ENCODE results near the gene COL5A2. TPM values are rescaled to one million over a fixed set of nuclear protein-coding genes. Genes with fewer than 3 reads are reported as not detected.

COL5A2 gene
- total RNA-seq (2011; cell fraction: chromatin; rRNA removed; ENCODE audit: low replicate concordance): 0.60 and 0.62 TPM in 2 replicates
- 0.13 TPM in 1 of 2 replicates, not detected in the other for total RNA-seq (2011; cell fraction: nucleolus; rRNA removed)
- 0.07 and 1.1 TPM in 2 replicates for total RNA-seq (2011; cell fraction: nucleoplasm; rRNA removed)
- total RNA-seq (2014; rRNA removed): 0.20 and 0.54 TPM in 2 replicates
- total RNA-seq (2014; rRNA removed; fragmentation: Illumina TruSeq; extraction: Trizol): 0.26 and 0.44 TPM in 2 replicates
- 0.26 and 0.29 TPM in 2 replicates for total RNA-seq (2015; rRNA removed; fragmentation: Illumina TruSeq; extraction: Trizol)
- total RNA-seq (2021): 0.42 and 0.45 TPM in 2 replicates
- 0.18 and 0.19 TPM in 2 replicates for polyA plus RNA-seq (2011; rRNA removed)
- 0.06 and 0.27 TPM in 2 replicates for polyA plus RNA-seq (2011; cell fraction: cytosol; rRNA removed)
- polyA plus RNA-seq (2011; cell fraction: nucleus; rRNA removed): 0.48 and 0.57 TPM in 2 replicates
- 0.10 and 0.11 TPM in 2 replicates for polyA plus RNA-seq (2012)
- 0.17 and 0.19 TPM in 2 replicates for polyA plus RNA-seq (2014; fragmentation: Illumina TruSeq; extraction: Trizol)
- polyA plus RNA-seq (2014; fragmentation: Nextera tagmentation; extraction: Ambion mirVana): under 1 TPM; 0.01 to 0.03 TPM
- polyA plus RNA-seq (2014; rRNA removed): 0.03 and 0.07 TPM in 2 replicates
- 0.53 and 0.57 TPM in 2 replicates for polyA minus RNA-seq (2011; rRNA and poly(A)+ RNA removed)
- not detected in 2 replicates for polyA minus RNA-seq (2011; cell fraction: cytosol; rRNA and poly(A)+ RNA removed)
- polyA minus RNA-seq (2011; cell fraction: nucleus; rRNA and poly(A)+ RNA removed): 0.27 and 0.44 TPM in 2 replicates
- Bru-seq, nascent RNA: percentile 20 among the genes with signal in this experiment
- percentile 22 among the genes with signal in this experiment for BruChase-seq, experiment 1, labeled RNA remaining after a 2-hour chase
- percentile 22 among the genes with signal in this experiment for BruChase-seq, experiment 2, labeled RNA remaining after a 6-hour chase
- long read RNA-seq, experiment 1: 0 reads
- long read RNA-seq, experiment 2: 0 reads
- long read RNA-seq, experiment 3: 0 reads

- Histone ChIP-seq H3K27me3 (ENCODE audit: control insufficient read depth in 2 of 2, insufficient read depth in 2 of 2, low read length in 2 of 2) (no peaks in the 10 kb centered on the region), H3K36me3 (ENCODE audit: control insufficient read depth, insufficient read depth, low read length) (no peaks in the 10 kb centered on the region), H3K4me1 (replicated peaks in 1 of 2; ENCODE audit: control insufficient read depth in 2 of 2, insufficient read depth in 2 of 2, low read length in 2 of 2) (no peaks in the 10 kb centered on the region), H3K9me1 (ENCODE audit: control insufficient read depth, insufficient read depth, low read length) (no peaks in the 10 kb centered on the region), H3K27ac (ENCODE audit: extremely low read depth, low read depth, low read length) (no peak within 1 kb of the TSS), H3K9ac (ENCODE audit: insufficient read depth in 1 of 2, low read depth in 2 of 2, low read length in 2 of 2) (no peak within 1 kb of the TSS), H2AFZ (ENCODE audit: low read depth, low read length) (no peak within 1 kb of the TSS), H3K9me3 (replicated peaks; ENCODE audit: control insufficient read depth, insufficient read depth, low read depth, low read length) (no peaks in the 10 kb centered on the region), H3K4me2 (ENCODE audit: insufficient read depth, low read length) (no peak within 1 kb of the TSS), H4K20me1 (replicated peaks; ENCODE audit: control insufficient read depth, insufficient read depth, low read length) (no peaks in the 10 kb centered on the region), H3K79me2 (ENCODE audit: control insufficient read depth, insufficient read depth, low read length) (no peaks in the 10 kb centered on the region), H3K4me3 (no peak within 1 kb of the TSS)
- TF ChIP-seq SAFB2 (IDR thresholded peaks at IDR 0.05; ENCODE audit: borderline replicate concordance, low read depth, low read length, severe bottlenecking) (no peak), TEAD1 (CRISPR knock-in tag; IDR thresholded peaks at IDR 0.05) (no peak), CREBBP (IDR thresholded peaks at IDR 0.05; ENCODE audit: low read depth, low read length) (no peak), HCFC1 (IDR thresholded peaks at IDR 0.05; ENCODE audit: low read depth, low read length) (no peak), ILK (tag; IDR thresholded peaks at IDR 0.05; ENCODE audit: borderline replicate concordance, low read depth) (no peak)
- BruUV-seq (replicated peaks): no TSS peak
- CTCF ChIA-PET (ENCODE audit: low intra/inter-chr PET ratio): no interaction called here
- POLR2A ChIA-PET: no interaction called here
- no peak for FAIRE-seq
- DNase-seq (ENCODE audit: extremely low read depth in 1 of 4, low spot score in 3 of 4): no peak
- WGBS (ENCODE audit: insufficient coverage, low coverage, missing lambda C conversion rate): 9% methylated on average over 5 of the region's 6 CpGs
- in situ Hi-C loops (cut with MboI): no loop called here
- intact Hi-C loops (cut with micrococcal nuclease): no loop called here
- ATAC-seq: no peak
Observed at GRCh38 chr2:189179570-189179950, at the start of gene COL5A2. TSS of gene COL5A2 (minus strand) at chr2:189179761. CDS start at chr2:189179604, 157 bp downstream.
